ENCODE measurements around the gene SFT2D1. TPM values are rescaled to one million over a fixed set of nuclear protein-coding genes. Genes with fewer than 3 reads are reported as not detected.
A peak's percentile ranks its signal among the peaks of the same experiment; 100 is the strongest.

Gene SFT2D1
- total RNA-seq, 1 donor from 2014 or later = 52.8 TPM

- H3K9me3 ChIP-seq = no peaks in the 10 kb centered on the region
- TF ChIP-seq, protein P1, sequence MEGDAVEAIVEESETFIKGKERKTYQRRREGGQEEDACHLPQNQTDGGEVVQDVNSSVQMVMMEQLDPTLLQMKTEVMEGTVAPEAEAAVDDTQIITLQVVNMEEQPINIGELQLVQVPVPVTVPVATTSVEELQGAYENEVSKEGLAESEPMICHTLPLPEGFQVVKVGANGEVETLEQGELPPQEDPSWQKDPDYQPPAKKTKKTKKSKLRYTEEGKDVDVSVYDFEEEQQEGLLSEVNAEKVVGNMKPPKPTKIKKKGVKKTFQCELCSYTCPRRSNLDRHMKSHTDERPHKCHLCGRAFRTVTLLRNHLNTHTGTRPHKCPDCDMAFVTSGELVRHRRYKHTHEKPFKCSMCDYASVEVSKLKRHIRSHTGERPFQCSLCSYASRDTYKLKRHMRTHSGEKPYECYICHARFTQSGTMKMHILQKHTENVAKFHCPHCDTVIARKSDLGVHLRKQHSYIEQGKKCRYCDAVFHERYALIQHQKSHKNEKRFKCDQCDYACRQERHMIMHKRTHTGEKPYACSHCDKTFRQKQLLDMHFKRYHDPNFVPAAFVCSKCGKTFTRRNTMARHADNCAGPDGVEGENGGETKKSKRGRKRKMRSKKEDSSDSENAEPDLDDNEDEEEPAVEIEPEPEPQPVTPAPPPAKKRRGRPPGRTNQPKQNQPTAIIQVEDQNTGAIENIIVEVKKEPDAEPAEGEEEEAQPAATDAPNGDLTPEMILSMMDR (IDR thresholded peaks at IDR 0.05) = no peak
- intact Hi-C loops (cut with DNase I) = no loop called here
- H3K36me3 ChIP-seq = peaks cover 55% of the 10 kb centered on the region
- no peaks in the 10 kb centered on the region for H3K27me3 ChIP-seq (ENCODE audit: low read depth)
- no peak overlapping the region for H3K4me3 ChIP-seq
- ATAC-seq = no peak
- H3K27ac ChIP-seq = no peak overlapping the region
- DNase-seq = no peak
- H3K4me1 ChIP-seq = peaks cover 40% of the 10 kb centered on the region
Observed at GRCh38 chr6:166331503-166332415, 10.6 kb downstream of the SFT2D1 start.

- Histone ChIP-seq H3K27ac (no peak overlapping the region), H3K36me3 (peaks cover 59% of the 10 kb centered on the region), H3K9me3 (no peaks in the 10 kb centered on the region), H3K4me1 (peaks cover 40% of the 10 kb centered on the region), H3K27me3 (ENCODE audit: low read depth) (no peaks in the 10 kb centered on the region), H3K4me3 (no peak overlapping the region)
- intact Hi-C loops (cut with DNase I) = no loop called here
- DNase-seq = no peak
- TF ChIP-seq, protein P1 (IDR thresholded peaks at IDR 0.05) = no peak
- peak; percentile 63 to 65 for ATAC-seq
Observed at GRCh38 chr6:166330612-166331011, 11.7 kb downstream of the SFT2D1 start.

GRCh38 chr6:166325383-166326042 is 16.8 kb downstream of the SFT2D1 start:
- TF ChIP-seq, protein P1 (IDR thresholded peaks at IDR 0.05) = no peak
- DNase-seq (no peak), ATAC-seq (no peak)
- Histone ChIP-seq H3K4me3 (no peak overlapping the region), H3K9me3 (no peaks in the 10 kb centered on the region), H3K4me1 (peaks cover 8% of the 10 kb centered on the region), H3K27me3 (ENCODE audit: low read depth) (no peaks in the 10 kb centered on the region), H3K36me3 (peaks cover 90% of the 10 kb centered on the region), H3K27ac (no peak overlapping the region)
- intact Hi-C loops (cut with DNase I) = no loop called here

DNA sequence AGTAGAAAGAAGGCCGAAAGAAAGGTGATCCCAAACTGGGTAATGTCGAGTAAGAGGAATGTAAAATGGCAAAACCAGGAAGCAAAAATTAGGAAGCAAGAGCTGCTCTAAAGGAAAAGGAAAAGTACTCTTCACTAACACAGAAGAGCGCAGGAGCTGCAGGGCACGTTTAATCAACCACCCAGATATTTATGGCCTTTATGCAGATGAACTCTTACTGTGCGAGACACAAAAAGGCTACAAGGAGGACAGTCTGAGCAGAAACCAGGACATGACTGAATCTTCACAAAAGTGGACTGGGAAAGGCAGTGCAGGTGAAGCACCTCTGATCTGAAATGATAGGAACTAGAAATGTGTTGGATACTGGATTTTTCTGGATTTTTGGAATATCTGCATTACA is 18.9 kb downstream of the SFT2D1 start:
- H3K36me3 ChIP-seq = peaks cover 94% of the 10 kb centered on the region
- H3K9me3 ChIP-seq = no peaks in the 10 kb centered on the region
- DNase-seq (no peak), ATAC-seq (no peak)
- intact Hi-C loops (cut with DNase I) = no loop called here
- no peak overlapping the region for H3K4me3 ChIP-seq
- H3K4me1 ChIP-seq = no peaks in the 10 kb centered on the region
- TF ChIP-seq, protein P1 (IDR thresholded peaks at IDR 0.05) = no peak
- H3K27me3 ChIP-seq (ENCODE audit: low read depth) = no peaks in the 10 kb centered on the region
- no peak overlapping the region for H3K27ac ChIP-seq

- no peaks in the 10 kb centered on the region for H3K4me1 ChIP-seq
- intact Hi-C loops (cut with DNase I) = no loop called here
- H3K4me3 ChIP-seq = no peak overlapping the region
- H3K27ac ChIP-seq = no peak overlapping the region
- H3K9me3 ChIP-seq = no peaks in the 10 kb centered on the region
- peak in 1 of 2 donors; percentile 32 for ATAC-seq
- TF ChIP-seq, protein P1 (IDR thresholded peaks at IDR 0.05) = no peak
- H3K27me3 ChIP-seq (ENCODE audit: low read depth) = no peaks in the 10 kb centered on the region
- DNase-seq = no peak
- peaks cover 50% of the 10 kb centered on the region for H3K36me3 ChIP-seq
Observed at GRCh38 chr6:166318649-166319600, 23.4 kb downstream of the SFT2D1 start.
